ENCODE measurements around the gene ZBTB49. TPM values are rescaled to one million over a fixed set of nuclear protein-coding genes. Genes with fewer than 3 reads are reported as not detected.

ZBTB49 gene
- total and polyA plus RNA-seq, 4 donors, result 1.4 to 7.4 (median 4.8) TPM

- no peak for ATAC-seq (ENCODE audit: low FRiP score)
- Histone ChIP-seq H3K4me3 (ENCODE audit: low read length in 2 of 2) (no peak overlapping the region), H3K36me3 (ENCODE audit: control insufficient read depth in 1 of 2, insufficient read depth in 2 of 2, low read length in 1 of 2) (peaks cover 7 to 9% of the 10 kb centered on the region in 2 donors), H3K4me1 (ENCODE audit: control insufficient read depth in 1 of 2, insufficient read depth in 2 of 2, low read length in 2 of 2) (no peaks in the 10 kb centered on the region), H3K9me3 (ENCODE audit: control insufficient read depth, low read length) (no peaks in the 10 kb centered on the region), H3K27ac (ENCODE audit: low read depth in 1 of 2, low read length in 2 of 2) (no peak overlapping the region), H3K27me3 (ENCODE audit: control insufficient read depth in 1 of 2, insufficient read depth in 2 of 2, low read length in 1 of 2) (no peaks in the 10 kb centered on the region)
- WGBS, 2 donors, result 81 to 90% methylated on average over 4 of the region's 4 CpGs
- intact Hi-C loops (cut with DNase I), result no loop called here
- no peak for DNase-seq
Measured at GRCh38 chr4:4270529-4270928, 19.5 kb upstream of the ZBTB49 start.

DNA sequence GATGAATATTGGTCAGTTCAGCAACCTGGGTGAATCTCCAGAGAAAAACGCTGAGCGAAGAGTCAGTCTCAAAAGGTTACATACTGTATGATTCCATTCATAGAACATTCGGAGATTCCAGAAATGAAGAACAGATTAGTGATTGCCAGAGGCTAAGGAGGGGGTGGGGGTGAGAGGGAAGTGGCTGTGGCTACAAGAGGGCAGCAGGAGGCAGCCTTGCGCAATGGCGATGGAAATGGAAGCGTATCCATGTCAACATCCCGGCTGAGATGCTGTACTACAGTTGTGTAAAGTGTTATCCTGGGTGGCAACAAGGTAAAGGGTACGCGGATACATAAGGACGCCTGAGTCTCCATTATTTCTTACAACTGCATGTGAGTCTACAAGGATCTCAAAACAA, 18.1 kb upstream of the ZBTB49 start:
- Histone ChIP-seq H3K4me1 (ENCODE audit: control insufficient read depth in 1 of 2, insufficient read depth in 2 of 2, low read length in 2 of 2) (no peaks in the 10 kb centered on the region), H3K27me3 (ENCODE audit: control insufficient read depth in 1 of 2, insufficient read depth in 2 of 2, low read length in 1 of 2) (no peaks in the 10 kb centered on the region), H3K4me3 (ENCODE audit: low read length in 2 of 2) (no peak overlapping the region), H3K9me3 (ENCODE audit: control insufficient read depth, low read length) (no peaks in the 10 kb centered on the region), H3K36me3 (ENCODE audit: control insufficient read depth in 1 of 2, insufficient read depth in 2 of 2, low read length in 1 of 2) (peaks cover 7% of the 10 kb centered on the region in 2 donors), H3K27ac (ENCODE audit: low read depth in 1 of 2, low read length in 2 of 2) (no peak overlapping the region)
- no peak for ATAC-seq (ENCODE audit: low FRiP score)
- 86 to 94% methylated on average over 10 of the region's 10 CpGs for WGBS, 2 donors
- no peak for DNase-seq
- intact Hi-C loops (cut with DNase I), result no loop called here

GRCh38 chr4:4274226-4274625, 15.8 kb upstream of the ZBTB49 start:
- WGBS, 2 donors, result 93% methylated on average over 14 of the region's 14 CpGs
- intact Hi-C loops (cut with DNase I), result no loop called here
- no peaks in the 10 kb centered on the region for H3K4me1 ChIP-seq (ENCODE audit: control insufficient read depth in 1 of 2, insufficient read depth in 2 of 2, low read length in 2 of 2)
- no peak overlapping the region for H3K27ac ChIP-seq (ENCODE audit: low read depth in 1 of 2, low read length in 2 of 2)
- ATAC-seq (ENCODE audit: low FRiP score), result no peak
- DNase-seq, result no peak
- no peak overlapping the region for H3K4me3 ChIP-seq (ENCODE audit: low read length in 2 of 2)
- H3K36me3 ChIP-seq (ENCODE audit: control insufficient read depth in 1 of 2, insufficient read depth in 2 of 2, low read length in 1 of 2), result peaks cover 5 to 11% of the 10 kb centered on the region in 2 donors
- H3K27me3 ChIP-seq (ENCODE audit: control insufficient read depth in 1 of 2, insufficient read depth in 2 of 2, low read length in 1 of 2), result no peaks in the 10 kb centered on the region
- H3K9me3 ChIP-seq (ENCODE audit: control insufficient read depth, low read length), result no peaks in the 10 kb centered on the region

DNA sequence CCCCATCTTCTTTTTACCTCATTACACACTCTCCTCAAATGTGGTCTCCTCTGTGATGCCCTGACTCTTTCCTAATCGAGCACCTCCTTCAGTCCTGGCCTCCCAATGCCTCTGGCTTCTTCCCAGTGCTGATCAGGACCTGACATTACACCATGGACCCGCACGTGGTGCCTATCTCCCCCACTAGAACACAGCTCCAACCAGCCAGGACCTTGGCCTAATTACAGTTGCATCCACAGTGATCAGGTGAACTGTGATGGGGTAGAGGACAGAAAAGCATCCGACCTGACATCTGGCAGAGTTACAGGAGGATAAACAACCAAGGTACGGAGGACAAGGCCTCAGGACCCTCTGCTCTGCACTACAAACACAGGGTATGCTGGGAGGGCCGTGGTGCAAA, 12.5 kb upstream of the ZBTB49 start:
- Histone ChIP-seq H3K27me3 (ENCODE audit: control insufficient read depth in 1 of 2, insufficient read depth in 2 of 2, low read length in 1 of 2) (no peaks in the 10 kb centered on the region), H3K9me3 (ENCODE audit: control insufficient read depth, low read length) (no peaks in the 10 kb centered on the region), H3K36me3 (ENCODE audit: control insufficient read depth in 1 of 2, insufficient read depth in 2 of 2, low read length in 1 of 2) (peaks cover 0 to 11% of the 10 kb centered on the region in 2 donors), H3K4me1 (ENCODE audit: control insufficient read depth in 1 of 2, insufficient read depth in 2 of 2, low read length in 2 of 2) (no peaks in the 10 kb centered on the region), H3K4me3 (ENCODE audit: low read length in 2 of 2) (no peak overlapping the region), H3K27ac (ENCODE audit: low read depth in 1 of 2, low read length in 2 of 2) (no peak overlapping the region)
- intact Hi-C loops (cut with DNase I), result no loop called here
- no peak for DNase-seq
- no peak for ATAC-seq (ENCODE audit: low FRiP score)
- 75 to 76% methylated on average over 6 of the region's 6 CpGs for WGBS, 2 donors

GRCh38 chr4:4281787-4282186, 8.3 kb upstream of the ZBTB49 start:
- 80 to 88% methylated on average over 6 of the region's 6 CpGs for WGBS, 2 donors
- peaks cover 0 to 11% of the 10 kb centered on the region in 2 donors for H3K36me3 ChIP-seq (ENCODE audit: control insufficient read depth in 1 of 2, insufficient read depth in 2 of 2, low read length in 1 of 2)
- DNase-seq, result no peak
- H3K4me1 ChIP-seq (ENCODE audit: control insufficient read depth in 1 of 2, insufficient read depth in 2 of 2, low read length in 2 of 2), result no peaks in the 10 kb centered on the region
- intact Hi-C loops (cut with DNase I), result no loop called here
- no peak for ATAC-seq (ENCODE audit: low FRiP score)
- H3K9me3 ChIP-seq (ENCODE audit: control insufficient read depth, low read length), result no peaks in the 10 kb centered on the region
- H3K27me3 ChIP-seq (ENCODE audit: control insufficient read depth in 1 of 2, insufficient read depth in 2 of 2, low read length in 1 of 2), result no peaks in the 10 kb centered on the region
- H3K27ac ChIP-seq (ENCODE audit: low read depth in 1 of 2, low read length in 2 of 2), result no peak overlapping the region
- no peak overlapping the region for H3K4me3 ChIP-seq (ENCODE audit: low read length in 2 of 2)

GRCh38 chr4:4284827-4285618, 5.0 kb upstream of the ZBTB49 start:
- no peaks in the 10 kb centered on the region for H3K27me3 ChIP-seq (ENCODE audit: control insufficient read depth in 1 of 2, insufficient read depth in 2 of 2, low read length in 1 of 2)
- intact Hi-C loops (cut with DNase I), result no loop called here
- no peaks in the 10 kb centered on the region for H3K9me3 ChIP-seq (ENCODE audit: control insufficient read depth, low read length)
- DNase-seq (no peak), ATAC-seq (ENCODE audit: low FRiP score) (no peak)
- H3K27ac ChIP-seq (ENCODE audit: low read depth in 1 of 2, low read length in 2 of 2), result no peak overlapping the region
- H3K4me3 ChIP-seq (ENCODE audit: low read length in 2 of 2), result no peak overlapping the region
- no peaks in the 10 kb centered on the region for H3K4me1 ChIP-seq (ENCODE audit: control insufficient read depth in 1 of 2, insufficient read depth in 2 of 2, low read length in 2 of 2)
- 78 to 80% methylated on average over 11 of the region's 11 CpGs for WGBS, 2 donors
- peaks cover 0 to 7% of the 10 kb centered on the region in 2 donors for H3K36me3 ChIP-seq (ENCODE audit: control insufficient read depth in 1 of 2, insufficient read depth in 2 of 2, low read length in 1 of 2)

DNA sequence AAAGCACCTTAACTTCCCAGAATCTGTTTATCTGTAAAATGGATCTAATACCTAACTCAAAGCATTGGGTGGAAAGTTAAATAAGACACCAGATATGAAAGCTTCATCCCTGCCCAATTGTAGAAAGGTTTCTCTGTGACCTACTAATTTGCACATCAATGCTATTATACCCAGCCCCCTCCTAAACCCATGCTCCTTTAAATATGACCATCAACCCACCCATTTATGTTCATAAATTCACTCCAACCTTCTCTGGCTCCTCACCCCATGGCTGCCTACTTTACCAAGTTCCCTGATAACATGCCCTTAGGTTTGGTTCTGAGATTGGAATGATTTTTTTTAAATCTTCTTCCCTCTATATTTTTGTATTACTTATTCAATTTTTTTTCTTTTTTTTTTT, 2.0 kb upstream of the ZBTB49 start:
- intact Hi-C loops (cut with DNase I), result no loop called here
- DNase-seq (no peak), ATAC-seq (ENCODE audit: low FRiP score) (no peak)
- Histone ChIP-seq H3K27ac (ENCODE audit: low read depth in 1 of 2, low read length in 2 of 2) (no peak overlapping the region), H3K4me1 (ENCODE audit: control insufficient read depth in 1 of 2, insufficient read depth in 2 of 2, low read length in 2 of 2) (peaks cover 0 to 6% of the 10 kb centered on the region in 2 donors), H3K36me3 (ENCODE audit: control insufficient read depth in 1 of 2, insufficient read depth in 2 of 2, low read length in 1 of 2) (peaks cover 1 to 2% of the 10 kb centered on the region in 2 donors), H3K27me3 (ENCODE audit: control insufficient read depth in 1 of 2, insufficient read depth in 2 of 2, low read length in 1 of 2) (no peaks in the 10 kb centered on the region), H3K4me3 (ENCODE audit: low read length in 2 of 2) (no peak overlapping the region), H3K9me3 (ENCODE audit: control insufficient read depth, low read length) (no peaks in the 10 kb centered on the region)

DNA sequence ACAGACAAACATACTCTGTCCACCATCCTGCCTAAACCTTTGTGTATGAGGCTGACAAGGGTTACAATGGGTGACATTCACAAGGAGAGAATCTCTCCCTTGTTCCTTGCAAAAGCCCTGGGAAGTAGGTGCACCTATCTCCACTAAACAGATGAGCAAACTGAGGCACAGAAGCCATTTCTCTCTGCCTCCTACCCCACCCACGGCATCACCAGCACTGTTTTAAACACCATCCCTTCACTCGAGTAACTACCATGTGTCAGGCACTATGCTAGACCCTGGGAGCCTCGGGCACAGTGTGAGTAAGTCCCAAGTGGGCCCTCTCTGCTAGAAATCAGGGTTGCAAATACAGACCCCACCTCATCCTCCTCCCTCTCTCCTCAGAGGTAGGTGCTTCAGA, 996 bp upstream of the ZBTB49 start:
- intact Hi-C loops (cut with DNase I), result no loop called here
- ATAC-seq (ENCODE audit: low FRiP score), result no peak
- 37 to 39% methylated on average over 3 of the region's 3 CpGs for WGBS, 2 donors

DNA sequence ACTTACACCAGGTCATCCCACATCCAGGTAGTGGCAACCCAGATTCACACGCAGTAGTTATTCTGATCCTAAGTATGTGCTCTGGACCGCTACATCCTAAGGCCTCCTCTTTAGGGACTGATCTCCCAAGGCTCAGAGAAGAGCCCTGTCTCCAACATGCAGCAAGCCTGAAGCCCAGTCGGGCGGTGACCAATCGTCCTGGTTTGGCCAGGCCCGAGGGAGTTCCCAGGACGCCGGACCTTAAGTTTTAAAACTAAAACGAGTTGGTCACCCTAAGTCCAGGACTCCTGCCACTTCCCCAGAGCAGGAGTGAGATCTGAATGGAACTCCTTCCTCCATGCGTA, 482 bp upstream of the ZBTB49 start:
- intact Hi-C loops (cut with DNase I), result no loop called here
- ATAC-seq (ENCODE audit: low FRiP score) (peak; percentile 17), DNase-seq (peak in 1 of 2 donors; percentile 76)
- peaks cover 0 to 6% of the 10 kb centered on the region in 2 donors for H3K4me1 ChIP-seq (ENCODE audit: control insufficient read depth in 1 of 2, insufficient read depth in 2 of 2, low read length in 2 of 2)
- peaks cover 1 to 2% of the 10 kb centered on the region in 2 donors for H3K36me3 ChIP-seq (ENCODE audit: control insufficient read depth in 1 of 2, insufficient read depth in 2 of 2, low read length in 1 of 2)
- H3K27me3 ChIP-seq (ENCODE audit: control insufficient read depth in 1 of 2, insufficient read depth in 2 of 2, low read length in 1 of 2), result no peaks in the 10 kb centered on the region
- H3K9me3 ChIP-seq (ENCODE audit: control insufficient read depth, low read length), result no peaks in the 10 kb centered on the region
- H3K4me3 ChIP-seq (ENCODE audit: low read length in 2 of 2), result peak overlapping the region; percentile 58 to 82
- WGBS, 2 donors, result 0 to 1% methylated on average over 10 of the region's 10 CpGs
- no peak overlapping the region for H3K27ac ChIP-seq (ENCODE audit: low read depth in 1 of 2, low read length in 2 of 2)

More for the DNA sequence above, 996 bp upstream of the ZBTB49 start:
- no peaks in the 10 kb centered on the region for H3K9me3 ChIP-seq (ENCODE audit: control insufficient read depth, low read length)
- DNase-seq, result no peak
- H3K4me3 ChIP-seq (ENCODE audit: low read length in 2 of 2), result peak overlapping the region in 1 of 2 donors; percentile 82
- H3K36me3 ChIP-seq (ENCODE audit: control insufficient read depth in 1 of 2, insufficient read depth in 2 of 2, low read length in 1 of 2), result peaks cover 1 to 2% of the 10 kb centered on the region in 2 donors
- no peak overlapping the region for H3K27ac ChIP-seq (ENCODE audit: low read depth in 1 of 2, low read length in 2 of 2)
- H3K27me3 ChIP-seq (ENCODE audit: control insufficient read depth in 1 of 2, insufficient read depth in 2 of 2, low read length in 1 of 2), result no peaks in the 10 kb centered on the region
- peaks cover 0 to 6% of the 10 kb centered on the region in 2 donors for H3K4me1 ChIP-seq (ENCODE audit: control insufficient read depth in 1 of 2, insufficient read depth in 2 of 2, low read length in 2 of 2)
